Middle frontal gyrus (tissue), 1 donor: ENCODE results near the gene RNFT2.
A peak's percentile ranks its signal among the peaks of the same experiment; 100 is the strongest.

Source experiments
- DNase-seq: peaks from one replicate; pipeline ENCODE4 v3.0.0-alpha.2; 2015; ENCODE audit warnings: low spot score; ENCODE audit errors: extremely low spot score

The RNFT2 gene

GRCh38 chr12:116876151-116876869, 138.2 kb downstream of the RNFT2 start:
- no peak for DNase-seq

- no peak for DNase-seq
Observed at GRCh38 chr12:116878567-116879508, 140.7 kb downstream of the RNFT2 start.

- no peak for DNase-seq
Observed at GRCh38 chr12:116879509-116880212, 141.5 kb downstream of the RNFT2 start.

GRCh38 chr12:116880213-116880816, 142.2 kb downstream of the RNFT2 start:
- no peak for DNase-seq

GRCh38 chr12:116880817-116881324, 142.8 kb downstream of the RNFT2 start:
- DNase-seq = peak; percentile 18

- DNase-seq = no peak
Observed at GRCh38 chr12:116881325-116881876, 143.3 kb downstream of the RNFT2 start, which contains the start of gene HRK. TSS of gene HRK (minus strand) at chr12:116881441. CDS start at chr12:116881307, 134 bp downstream.

- DNase-seq = no peak
Observed at GRCh38 chr12:116881877-116882507, 143.9 kb downstream of the RNFT2 start.

GRCh38 chr12:116882742-116883141, 144.6 kb downstream of the RNFT2 start:
- no peak for DNase-seq

- DNase-seq = no peak
Observed at GRCh38 chr12:116884871-116885270, 146.8 kb downstream of the RNFT2 start.

GRCh38 chr12:116885491-116885890, 147.4 kb downstream of the RNFT2 start:
- DNase-seq = no peak

GRCh38 chr12:116887244-116887643, 149.1 kb downstream of the RNFT2 start:
- no peak for DNase-seq

- no peak for DNase-seq
Observed at GRCh38 chr12:116887897-116888296, 149.8 kb downstream of the RNFT2 start.

- no peak for DNase-seq
Observed at GRCh38 chr12:116890330-116890729, 152.2 kb downstream of the RNFT2 start.

GRCh38 chr12:116891019-116891418, 152.9 kb downstream of the RNFT2 start:
- no peak for DNase-seq

GRCh38 chr12:116892349-116893140, 154.4 kb downstream of the RNFT2 start:
- DNase-seq = no peak

- no peak for DNase-seq
Observed at GRCh38 chr12:116894913-116895312, 156.8 kb downstream of the RNFT2 start.

- no peak for DNase-seq
Observed at GRCh38 chr12:116896411-116896924, 158.4 kb downstream of the RNFT2 start.

GRCh38 chr12:116897476-116897875, 159.4 kb downstream of the RNFT2 start:
- no peak for DNase-seq

GRCh38 chr12:116898669-116899068, 160.6 kb downstream of the RNFT2 start:
- DNase-seq = no peak
